Right lobe of liver (tissue), 6 donors: ENCODE results near the gene NSD1. TPM values are rescaled to one million over a fixed set of nuclear protein-coding genes. Genes with fewer than 3 reads are reported as not detected.
"Not testable (repeated sequence)": the region's sequence is repeated elsewhere in the genome, so short reads cannot be mapped to it uniquely, and the experiment has no call there.

ENCODE experiments used
- ATAC-seq, 4 donors: fragments of 200-7000 bp; cut with Tn5 transposase; one replicate each; pipeline ENCODE4 v1.9.1; 2020; ENCODE audit warnings: mild to moderate bottlenecking in 4 of 4, moderate library complexity in 4 of 4
- DNase-seq, 3 donors: peaks; one replicate each; pipeline ENCODE4 v3.0.0-alpha.2; 2020
- H3K27ac ChIP-seq, 3 donors: fragments of 200-600 bp; one replicate each; pipeline ENCODE4 v1.8.0; 2022
- H3K27me3 ChIP-seq, 2 donors: fragments of 200-600 bp; one replicate each; pipeline ENCODE4 v1.8.0; 2022
- H3K36me3 ChIP-seq, 4 donors: fragments of 200-600 bp; sonication (generic) in 1 of 4; one replicate each; pipeline versions ENCODE4 v1.5.1 to v1.8.0; 2017 to 2022; ENCODE audit warnings: control low read depth in 1 of 4
- H3K4me1 ChIP-seq, 4 donors: fragments of 200-600 bp; sonication (generic) in 1 of 4; one replicate each; pipeline versions ENCODE4 v1.5.1 to v1.8.0; 2017 to 2022; ENCODE audit warnings: control low read depth in 1 of 4
- H3K4me3 ChIP-seq, 3 donors: fragments of 200-600 bp; one replicate each; pipeline ENCODE4 v1.8.0; 2022
- H3K9me3 ChIP-seq, 4 donors: fragments of 200-600 bp; sonication (generic) in 1 of 4; one replicate each; pipeline versions ENCODE4 v1.5.1 to v1.8.0; 2017 to 2022; ENCODE audit warnings: control low read depth in 1 of 4
- POLR2A ChIP-seq: fragments of 450-650 bp; IDR thresholded peaks from one replicate; pipeline ENCODE4 v1.6.1; 2017; ENCODE audit warnings: antibody characterized with exemption, mild to moderate bottlenecking
- WGBS: methylation state at CpG from one replicate; pipeline ENCODE4 v1.1.6; 2018; ENCODE audit warnings: low coverage, low lambda C conversion rate; ENCODE audit not compliant: insufficient coverage; ENCODE audit errors: missing lambda C conversion rate; 5-methylcytosine and 5-hydroxymethylcytosine counted together
- intact Hi-C, 2 donors: fragments of 100-400 bp; cut with DNase I; formaldehyde crosslinking; loops; one replicate each; pipeline versions ENCODE4 v1.11.2 to v1.14.1; 2022
- total RNA-seq, 6 experiments: library from RNA; depleted of rRNA in 2 of 6; stranded (reverse); fragments of >200 nt in 2 of 6; fragmentation: NEBNext Ultra II Directional in 3 of 6; extraction: Animal tissue kit (Norgen Biotek cat#: 25700) in 3 of 6; gene quantifications; one replicate each; pipeline versions ENCODE4 v1.1.0 to v1.2.4, GENCODE V29; 2016 to 2023
- TF ChIP-seq, protein P1 (sequence below), 4 donors: fragments of 200-600 bp in 3 of 4; fragments of 450-650 bp in 1 of 4; IDR thresholded peaks; one replicate each; pipeline versions ENCODE4 v1.5.1 to v1.8.0; 2016 to 2022; ENCODE audit warnings: antibody characterized with exemption in 4 of 4, mild to moderate bottlenecking in 2 of 4
- donor health status: DM: no; HTN: yes; CAD: no.
- donor health status: DM: no; HTN: no; CAD: no.
- donor health status: DM: no; HTN: no; CAD: no.
- donor health status: DM: no; HTN: yes; CAD: no.
- donor health status: DM: no; HTN: yes; CAD: no.

Gene NSD1
- total RNA-seq, 6 experiments from 2014 or later, result 13.1 to 33.1 (median 23.6) TPM

DNA sequence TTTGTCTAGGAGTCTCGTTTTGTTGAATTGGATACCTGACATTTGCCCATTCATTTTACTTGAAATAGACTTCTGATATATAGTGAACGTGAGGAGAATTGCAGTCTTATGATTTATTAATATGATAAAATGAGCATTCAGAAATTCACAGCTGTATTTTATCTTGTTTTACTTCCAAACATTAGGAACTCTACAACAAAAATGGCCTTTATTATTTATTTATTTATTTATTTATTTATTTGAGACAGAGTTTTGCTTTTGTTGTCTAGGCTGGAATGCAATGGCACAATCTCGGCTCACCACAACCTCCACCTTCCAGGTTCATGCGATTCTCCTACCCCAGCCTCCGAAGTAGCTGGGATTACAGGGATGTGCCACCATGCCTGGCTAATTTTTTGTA is 108.7 kb downstream of the NSD1 start:
- 96% methylated on average over 5 of the region's 5 CpGs for WGBS
- no peak for TF ChIP-seq POLR2A
- TF ChIP-seq, protein P1, sequence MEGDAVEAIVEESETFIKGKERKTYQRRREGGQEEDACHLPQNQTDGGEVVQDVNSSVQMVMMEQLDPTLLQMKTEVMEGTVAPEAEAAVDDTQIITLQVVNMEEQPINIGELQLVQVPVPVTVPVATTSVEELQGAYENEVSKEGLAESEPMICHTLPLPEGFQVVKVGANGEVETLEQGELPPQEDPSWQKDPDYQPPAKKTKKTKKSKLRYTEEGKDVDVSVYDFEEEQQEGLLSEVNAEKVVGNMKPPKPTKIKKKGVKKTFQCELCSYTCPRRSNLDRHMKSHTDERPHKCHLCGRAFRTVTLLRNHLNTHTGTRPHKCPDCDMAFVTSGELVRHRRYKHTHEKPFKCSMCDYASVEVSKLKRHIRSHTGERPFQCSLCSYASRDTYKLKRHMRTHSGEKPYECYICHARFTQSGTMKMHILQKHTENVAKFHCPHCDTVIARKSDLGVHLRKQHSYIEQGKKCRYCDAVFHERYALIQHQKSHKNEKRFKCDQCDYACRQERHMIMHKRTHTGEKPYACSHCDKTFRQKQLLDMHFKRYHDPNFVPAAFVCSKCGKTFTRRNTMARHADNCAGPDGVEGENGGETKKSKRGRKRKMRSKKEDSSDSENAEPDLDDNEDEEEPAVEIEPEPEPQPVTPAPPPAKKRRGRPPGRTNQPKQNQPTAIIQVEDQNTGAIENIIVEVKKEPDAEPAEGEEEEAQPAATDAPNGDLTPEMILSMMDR (IDR thresholded peaks at IDR 0.05), result no peak
- H3K36me3 ChIP-seq, result peaks cover 0 to 75% (median 14%) of the 10 kb centered on the region in 4 donors

DNA sequence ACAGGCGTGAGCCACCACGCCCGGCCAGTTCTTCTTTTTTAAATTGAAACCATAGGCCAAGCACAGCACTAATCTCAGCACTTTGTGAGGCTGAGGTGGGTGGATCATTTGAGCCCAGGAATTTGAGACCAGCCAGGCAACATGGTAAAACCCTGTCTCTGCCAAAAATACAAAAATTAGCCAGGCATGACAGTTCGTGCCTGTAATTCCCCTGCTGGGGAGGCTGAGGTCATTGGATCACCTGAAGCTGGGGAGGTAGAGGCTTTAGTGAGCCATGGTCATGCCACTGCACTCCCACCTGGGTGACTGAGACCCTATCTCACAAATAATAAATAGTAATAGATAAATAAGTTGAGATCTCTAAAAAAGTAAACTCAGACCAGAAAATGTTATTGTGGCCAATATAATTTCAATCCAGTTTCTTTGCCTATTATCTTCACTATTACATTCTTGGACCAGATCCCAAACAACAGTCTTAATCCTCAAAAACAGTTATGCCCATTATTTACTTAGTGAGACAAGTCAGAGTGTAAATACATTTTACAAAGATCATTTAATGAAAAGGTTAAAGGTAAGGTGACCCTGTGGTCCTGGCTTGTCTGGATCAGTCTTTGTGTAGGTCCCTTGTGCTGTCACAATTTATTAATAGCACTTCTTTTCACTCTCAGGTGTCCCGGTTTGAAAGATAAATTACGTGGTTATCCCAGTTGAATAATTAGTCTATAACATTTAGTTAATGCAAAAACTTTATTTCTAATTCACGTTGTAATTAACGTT is 116.4 kb downstream of the NSD1 start:
- Histone ChIP-seq H3K4me1 (no peaks in the 10 kb centered on the region), H3K9me3 (no peaks in the 10 kb centered on the region), H3K4me3 (no peak overlapping the region), H3K36me3 (peaks cover 0 to 84% (median 23%) of the 10 kb centered on the region in 4 donors), H3K27ac (no peak overlapping the region), H3K27me3 (no peaks in the 10 kb centered on the region)
- DNase-seq, result no peak
- TF ChIP-seq, protein P1 (IDR thresholded peaks at IDR 0.05), result no peak
- no peak for TF ChIP-seq POLR2A
- ATAC-seq, result no peak
- intact Hi-C loops, result loop anchor here in 1 of 2 donors (10.0 kb wide), 1 partner anchor 125 kb away; no protein-coding TSS in a partner anchor
- 83% methylated on average over 7 of the region's 8 CpGs for WGBS

More for the DNA sequence above, 108.7 kb downstream of the NSD1 start:
- no peak for ATAC-seq
- no peak for DNase-seq
- no peak overlapping the region for H3K4me3 ChIP-seq
- H3K27ac ChIP-seq, result no peak overlapping the region
- no peaks in the 10 kb centered on the region for H3K27me3 ChIP-seq
- H3K9me3 ChIP-seq, result no peaks in the 10 kb centered on the region
- intact Hi-C loops, result loop anchor here in 1 of 2 donors (10.0 kb wide), 1 partner anchor 118 kb away; no protein-coding TSS in a partner anchor
- H3K4me1 ChIP-seq, result no peaks in the 10 kb centered on the region

DNA sequence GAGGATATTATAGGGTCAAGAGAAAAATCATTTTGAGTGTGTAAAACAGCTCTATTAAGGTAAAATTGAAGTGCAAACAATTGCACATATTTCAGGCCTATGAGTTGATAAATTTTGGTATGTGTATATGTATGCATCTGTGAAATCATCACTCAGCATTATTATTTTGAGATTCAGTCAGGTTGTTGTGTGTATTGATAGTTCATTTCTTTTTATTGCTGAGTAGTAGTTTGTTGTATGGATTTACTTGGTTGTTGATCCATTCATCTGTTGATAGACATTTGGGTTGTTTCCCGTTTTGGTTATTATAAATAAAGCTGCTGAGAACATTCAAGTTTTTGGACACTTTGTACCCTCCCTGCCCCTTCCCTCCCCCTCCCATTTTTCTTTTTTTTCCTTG is 119.7 kb downstream of the NSD1 start:
- ATAC-seq (no peak), DNase-seq (no peak)
- H3K36me3 ChIP-seq, result peaks cover 0 to 78% (median 15%) of the 10 kb centered on the region in 4 donors
- H3K4me1 ChIP-seq, result no peaks in the 10 kb centered on the region
- intact Hi-C loops, result no loop called here
- WGBS, result 91% methylated on average over 1 of the region's 1 CpG
- H3K4me3 ChIP-seq, result no peak overlapping the region
- H3K27ac ChIP-seq, result no peak overlapping the region
- H3K9me3 ChIP-seq, result no peaks in the 10 kb centered on the region
- no peaks in the 10 kb centered on the region for H3K27me3 ChIP-seq
- no peak for TF ChIP-seq POLR2A
- TF ChIP-seq, protein P1 (IDR thresholded peaks at IDR 0.05), result no peak

GRCh38 chr5:177256296-177256695 is 122.7 kb downstream of the NSD1 start:
- H3K4me1 ChIP-seq, result peaks cover 0 to 3% (median 0%) of the 10 kb centered on the region in 4 donors
- H3K36me3 ChIP-seq, result peaks cover 0 to 84% (median 23%) of the 10 kb centered on the region in 4 donors
- intact Hi-C loops, result no loop called here
- ATAC-seq, result no peak
- TF ChIP-seq, protein P1 (IDR thresholded peaks at IDR 0.05), result no peak
- TF ChIP-seq POLR2A, result no peak
- DNase-seq, result no peak
- no peak overlapping the region for H3K4me3 ChIP-seq
- no peaks in the 10 kb centered on the region for H3K27me3 ChIP-seq
- no peak overlapping the region for H3K27ac ChIP-seq
- no peaks in the 10 kb centered on the region for H3K9me3 ChIP-seq
- WGBS, result 43% methylated on average over 4 of the region's 5 CpGs

- DNase-seq, H3K9me3 ChIP-seq, H3K27ac ChIP-seq, H3K27me3 ChIP-seq, intact Hi-C loops, H3K4me3 ChIP-seq, ATAC-seq: not testable (repeated sequence)
- 82% methylated on average over 5 of the region's 7 CpGs for WGBS
- Histone ChIP-seq H3K4me1 (peaks cover 0 to 10% (median 0%) of the 10 kb centered on the region in 4 donors), H3K36me3 (peaks cover 0 to 76% (median 18%) of the 10 kb centered on the region in 4 donors)
Measured at GRCh38 chr5:177258711-177259110, 125.1 kb downstream of the NSD1 start.
